Panc1 (cell line): Measurements from ENCODE around the gene HOXA5.

Source experiments
- CTCF ChIP-seq: fragments of 450-650 bp; IDR thresholded peaks from 2 replicates; pipeline ENCODE4 v1.5.1; 2017; ENCODE audit warnings: mild to moderate bottlenecking
- POLR2AphosphoS5 ChIP-seq: IDR thresholded peaks from 2 replicates; pipeline ENCODE4 v1.6.1; 2012; ENCODE audit warnings: mild to moderate bottlenecking, low read depth, low read length, moderate library complexity
- REST ChIP-seq, 2 experiments: IDR thresholded peaks; 2 replicates each; pipeline ENCODE4 v1.6.1; 2011 to 2012; ENCODE audit warnings: low read depth in 2 of 2, control low read depth in 1 of 2, low read length in 1 of 2, mild to moderate bottlenecking in 1 of 2, moderate library complexity in 1 of 2; ENCODE audit not compliant: insufficient read depth in 1 of 2
- SIN3A ChIP-seq: IDR thresholded peaks from 2 replicates; pipeline ENCODE4 v1.6.1; 2012; ENCODE audit warnings: low read depth, mild to moderate bottlenecking, low read length, moderate library complexity, borderline replicate concordance; ENCODE audit not compliant: insufficient read depth
- TCF7L2 ChIP-seq: IDR thresholded peaks from 2 replicates; pipeline ENCODE4 v1.6.1; 2011; ENCODE audit warnings: mild to moderate bottlenecking, low read depth, low read length, inconsistent platforms

GRCh38 chr7:27192546-27193334 lies 49.3 kb upstream of the HOXA5 start:
- TF ChIP-seq CTCF (no peak), POLR2AphosphoS5 (no peak), SIN3A (no peak), REST (IDR thresholded peaks at IDR 0.05; ENCODE audit: insufficient read depth in 1 of 2, low read depth in 2 of 2, low read length in 1 of 2) (no peak), TCF7L2 (no peak)
